Fibroblast of pulmonary artery (primary cell): ENCODE measurements around the gene SLC6A3.

Source experiments
- DNase-seq: peaks from one replicate; pipeline ENCODE4 v3.0.0-alpha.2; 2010; ENCODE audit warnings: low read depth
- H3K4me3 ChIP-seq: replicated peaks from 2 replicates; pipeline ENCODE4 v1.5.1; 2011; ENCODE audit warnings: low read depth, mild to moderate bottlenecking, control low read depth, low read length, moderate library complexity
- CTCF ChIP-seq: IDR thresholded peaks from 2 replicates; pipeline ENCODE4 v1.5.1; 2011; ENCODE audit warnings: mild to moderate bottlenecking, control low read depth, low read length, inconsistent platforms; ENCODE audit errors: missing control alignments

Gene SLC6A3

GRCh38 chr5:1394881-1395860 is 50.1 kb downstream of the SLC6A3 start:
- no peak for TF ChIP-seq CTCF
- no peak overlapping the region for H3K4me3 ChIP-seq
- no peak for DNase-seq

- H3K4me3 ChIP-seq: no peak overlapping the region
- TF ChIP-seq CTCF: no peak
Measured at GRCh38 chr5:1393571-1394501, 51.4 kb downstream of the SLC6A3 start.

GRCh38 chr5:1392801-1393565 is 52.3 kb downstream of the SLC6A3 start:
- TF ChIP-seq CTCF: no peak
- no peak overlapping the region for H3K4me3 ChIP-seq
- DNase-seq: no peak

More at GRCh38 chr5:1393571-1394501, 51.4 kb downstream of the SLC6A3 start:
- no peak for DNase-seq

GRCh38 chr5:1392261-1392660 is 53.0 kb downstream of the SLC6A3 start:
- no peak for TF ChIP-seq CTCF
- DNase-seq: no peak
- no peak overlapping the region for H3K4me3 ChIP-seq

GRCh38 chr5:1391691-1392090 is 53.5 kb downstream of the SLC6A3 start:
- DNase-seq: no peak
- no peak for TF ChIP-seq CTCF
- no peak overlapping the region for H3K4me3 ChIP-seq

- DNase-seq: no peak
- no peak for TF ChIP-seq CTCF
- no peak overlapping the region for H3K4me3 ChIP-seq
Measured at GRCh38 chr5:1390861-1391600, 54.2 kb downstream of the SLC6A3 start.
